CD14-positive monocyte (primary cell): ENCODE results near the gene CASP9. TPM values are rescaled to one million over a fixed set of nuclear protein-coding genes. Genes with fewer than 3 reads are reported as not detected.
A peak's percentile ranks its signal among the peaks of the same experiment; 100 is the strongest.

Experiments used
- DNase-seq, 3 donors: peaks; one replicate each; pipeline ENCODE4 v3.0.0-alpha.2; 2011 to 2022
- H2AFZ ChIP-seq: 2 replicates; pipeline ENCODE4 v1.6.0; 2012; ENCODE audit warnings: mild to moderate bottlenecking, low read depth, low read length, inconsistent platforms; ENCODE audit not compliant: insufficient read depth, poor library complexity, severe bottlenecking
- H3K27ac ChIP-seq, 2 donors: 1 replicate in 1 of 2; 2 replicates in 1 of 2; pipeline ENCODE4 v1.5.1; 2012 to 2013; ENCODE audit warnings: low read length in 2 of 2, control low read depth in 1 of 2, inconsistent platforms in 1 of 2, low read depth in 1 of 2, mild to moderate bottlenecking in 1 of 2
- H3K27me3 ChIP-seq, 2 donors: one replicate each; pipeline versions ENCODE4 v1.6.0 to v1.6.1; 2011 to 2013; ENCODE audit warnings: low read length in 2 of 2; ENCODE audit not compliant: control insufficient read depth in 2 of 2, insufficient read depth in 2 of 2
- H3K36me3 ChIP-seq, 2 donors: replicated peaks in 1 of 2; 1 replicate in 1 of 2; 2 replicates in 1 of 2; pipeline versions ENCODE4 v1.5.1 to v1.6.1; 2012 to 2013; ENCODE audit warnings: low read length in 2 of 2, control low read depth in 1 of 2, inconsistent platforms in 1 of 2, mild to moderate bottlenecking in 1 of 2; ENCODE audit not compliant: insufficient read depth in 2 of 2, control insufficient read depth in 1 of 2
- H3K4me1 ChIP-seq, 2 donors: 1 replicate in 1 of 2; 2 replicates in 1 of 2; pipeline versions ENCODE4 v1.5.1 to v1.6.1; 2012 to 2013; ENCODE audit warnings: low read length in 2 of 2, control low read depth in 1 of 2, inconsistent platforms in 1 of 2, mild to moderate bottlenecking in 1 of 2, moderate library complexity in 1 of 2; ENCODE audit not compliant: insufficient read depth in 2 of 2, control insufficient read depth in 1 of 2
- H3K4me2 ChIP-seq: replicated peaks from 2 replicates; pipeline ENCODE3; 2012; ENCODE audit warnings: low read length, moderate library complexity, mild to moderate bottlenecking; ENCODE audit not compliant: poor library complexity, severe bottlenecking; ENCODE audit errors: extremely low read depth
- H3K4me3 ChIP-seq, 3 experiments: fragments of 200-600 bp in 1 of 3; sonication (generic) in 1 of 3; replicated peaks in 1 of 3; 1 replicate in 2 of 3; 2 replicates in 1 of 3; pipeline ENCODE4 v1.5.1; 2011 to 2013; ENCODE audit warnings: low read length in 3 of 3, mild to moderate bottlenecking in 3 of 3, control low read depth in 2 of 3, low read depth in 2 of 3, inconsistent platforms in 1 of 3, moderate library complexity in 1 of 3
- H3K79me2 ChIP-seq: 2 replicates; pipeline ENCODE4 v1.6.0; 2012; ENCODE audit warnings: mild to moderate bottlenecking, control low read depth, inconsistent platforms, low read length, moderate library complexity; ENCODE audit not compliant: insufficient read depth
- H3K9ac ChIP-seq: 2 replicates; pipeline ENCODE4 v1.6.0; 2017; ENCODE audit warnings: low read length, mild to moderate bottlenecking; ENCODE audit not compliant: insufficient read depth, poor library complexity, severe bottlenecking
- H3K9me3 ChIP-seq, 2 donors: replicated peaks in 1 of 2; 1 replicate in 1 of 2; 2 replicates in 1 of 2; pipeline versions ENCODE4 v1.5.1 to v1.6.1; 2012 to 2013; ENCODE audit warnings: low read length in 2 of 2, control low read depth in 1 of 2; ENCODE audit not compliant: control insufficient read depth in 1 of 2, insufficient read depth in 1 of 2
- H4K20me1 ChIP-seq: 2 replicates; pipeline ENCODE4 v1.6.0; 2012; ENCODE audit warnings: mild to moderate bottlenecking, low read length, control low read depth, moderate library complexity; ENCODE audit not compliant: insufficient read depth
- H3K27ac Mint-ChIP-seq, 7 donors: one replicate each; pipeline ENCODE4 v1.8.0; 2020; ENCODE audit warnings: mild to moderate bottlenecking in 7 of 7, mixed read lengths in 7 of 7, moderate library complexity in 6 of 7, inconsistent platforms in 2 of 7
- H3K27me3 Mint-ChIP-seq, 3 donors: one replicate each; pipeline ENCODE4 v1.8.0; 2021 to 2022; ENCODE audit warnings: low read depth in 3 of 3, mild to moderate bottlenecking in 3 of 3, mixed read lengths in 3 of 3, moderate library complexity in 3 of 3, inconsistent platforms in 1 of 3
- H3K36me3 Mint-ChIP-seq, 2 donors: one replicate each; pipeline ENCODE4 v1.8.0; 2020; ENCODE audit warnings: mixed read lengths in 2 of 2, inconsistent platforms in 1 of 2, mild to moderate bottlenecking in 1 of 2
- H3K4me1 Mint-ChIP-seq: one replicate; pipeline ENCODE4 v1.8.0; 2020; ENCODE audit warnings: mild to moderate bottlenecking, mixed read lengths
- H3K4me3 Mint-ChIP-seq, 2 donors: one replicate each; pipeline ENCODE4 v1.8.0; 2020; ENCODE audit warnings: mild to moderate bottlenecking in 2 of 2, mixed read lengths in 2 of 2, moderate library complexity in 1 of 2
- H3K9me3 Mint-ChIP-seq, 7 donors: one replicate each; pipeline ENCODE4 v1.8.0; 2020 to 2022; ENCODE audit warnings: mixed read lengths in 7 of 7, mild to moderate bottlenecking in 6 of 7, moderate library complexity in 6 of 7, inconsistent platforms in 2 of 7
- WGBS: methylation state at CpG from one replicate; pipeline ENCODE4 v1.1.5; 2013; ENCODE audit warnings: missing lambda C conversion rate; ENCODE audit not compliant: insufficient coverage; 5-methylcytosine and 5-hydroxymethylcytosine counted together
- intact Hi-C, 2 donors: fragments of 100-400 bp; cut with micrococcal nuclease; formaldehyde crosslinking; loops; one replicate each; pipeline versions ENCODE4 v1.15.0 to v1.15.1; 2023
- polyA plus RNA-seq, 3 donors: library from polyadenylated mRNA; depleted of rRNA in 1 of 3; unstranded in 2 of 3; stranded (reverse) in 1 of 3; fragments of 300-500 nt in 2 of 3; fragments of >200 nt in 1 of 3; fragmentation: Illumina TruSeq in 2 of 3; gene quantifications; 1 replicate in 2 of 3; 2 replicates in 1 of 3; pipeline ENCODE4 v1.2.3, GENCODE V29; 2012 to 2021
- TF ChIP-seq, protein P1 (sequence below): fragments of 200-600 bp; IDR thresholded peaks from one replicate; pipeline ENCODE4 v1.8.0; 2022; ENCODE audit warnings: antibody characterized with exemption, mild to moderate bottlenecking

Gene CASP9
- polyA plus RNA-seq, 3 donors, result 15.1 to 21.5 (median 21.0) TPM

DNA sequence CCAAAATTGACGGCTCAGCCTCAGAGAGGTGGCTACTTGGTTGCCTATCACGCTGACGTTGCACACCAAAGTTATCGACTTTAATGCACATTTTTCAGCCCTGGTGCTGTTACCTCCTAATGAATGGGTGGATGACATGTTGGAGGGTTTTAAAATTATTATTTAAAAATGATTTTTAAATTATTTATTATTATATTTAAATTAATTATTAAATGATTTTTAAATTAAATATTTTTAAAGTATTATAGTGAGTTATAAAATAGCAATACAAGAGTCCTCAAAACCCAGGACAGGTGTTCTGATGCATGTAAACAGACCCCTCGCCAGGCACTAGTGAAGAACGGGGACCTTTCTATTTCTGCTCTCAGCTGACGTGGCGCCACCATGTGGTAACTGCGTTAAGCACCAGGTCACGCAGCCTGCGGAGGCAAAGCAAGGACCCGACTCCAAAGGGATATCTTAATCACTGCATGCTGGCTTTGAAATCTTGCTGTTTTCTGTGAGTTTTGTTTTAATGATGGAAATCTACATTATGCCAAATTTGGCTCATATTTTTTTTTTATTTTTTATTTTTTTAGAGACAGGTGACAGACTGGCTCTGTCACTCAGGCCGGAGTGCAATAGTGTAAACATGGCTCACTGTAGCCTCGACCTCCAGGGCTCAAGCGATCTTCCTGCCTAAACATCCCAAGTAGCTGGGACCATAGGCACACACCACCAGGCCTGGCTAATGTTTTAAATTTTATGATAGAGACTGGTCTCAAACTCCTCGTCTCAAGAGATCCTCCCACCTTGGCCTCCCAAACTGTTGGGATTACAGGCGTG is 22.6 kb downstream of the CASP9 start:
- TF ChIP-seq, protein P1, sequence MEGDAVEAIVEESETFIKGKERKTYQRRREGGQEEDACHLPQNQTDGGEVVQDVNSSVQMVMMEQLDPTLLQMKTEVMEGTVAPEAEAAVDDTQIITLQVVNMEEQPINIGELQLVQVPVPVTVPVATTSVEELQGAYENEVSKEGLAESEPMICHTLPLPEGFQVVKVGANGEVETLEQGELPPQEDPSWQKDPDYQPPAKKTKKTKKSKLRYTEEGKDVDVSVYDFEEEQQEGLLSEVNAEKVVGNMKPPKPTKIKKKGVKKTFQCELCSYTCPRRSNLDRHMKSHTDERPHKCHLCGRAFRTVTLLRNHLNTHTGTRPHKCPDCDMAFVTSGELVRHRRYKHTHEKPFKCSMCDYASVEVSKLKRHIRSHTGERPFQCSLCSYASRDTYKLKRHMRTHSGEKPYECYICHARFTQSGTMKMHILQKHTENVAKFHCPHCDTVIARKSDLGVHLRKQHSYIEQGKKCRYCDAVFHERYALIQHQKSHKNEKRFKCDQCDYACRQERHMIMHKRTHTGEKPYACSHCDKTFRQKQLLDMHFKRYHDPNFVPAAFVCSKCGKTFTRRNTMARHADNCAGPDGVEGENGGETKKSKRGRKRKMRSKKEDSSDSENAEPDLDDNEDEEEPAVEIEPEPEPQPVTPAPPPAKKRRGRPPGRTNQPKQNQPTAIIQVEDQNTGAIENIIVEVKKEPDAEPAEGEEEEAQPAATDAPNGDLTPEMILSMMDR, result peak; percentile 79
- no peaks in the 10 kb centered on the region for H3K27me3 ChIP-seq
- Mint-ChIP-seq H3K4me3 (no peak overlapping the region), H3K27me3 (peaks cover 0 to 1% (median 0%) of the 10 kb centered on the region in 3 donors), H3K4me1 (no peaks in the 10 kb centered on the region), H3K9me3 (peaks cover 0 to 13% (median 4%) of the 10 kb centered on the region in 7 donors), H3K36me3 (peaks cover 42 to 79% of the 10 kb centered on the region in 2 donors), H3K27ac (no peak overlapping the region)
- peak; percentile 36 to 55 (median 48) for DNase-seq
- no peaks in the 10 kb centered on the region for H3K79me2 ChIP-seq
- H3K4me3 ChIP-seq, result no peak overlapping the region
- no peak overlapping the region for H2AFZ ChIP-seq
- no peak overlapping the region for H3K9ac ChIP-seq
- no peaks in the 10 kb centered on the region for H3K9me3 ChIP-seq
- no peak overlapping the region for H3K4me2 ChIP-seq
- WGBS, result 32% methylated on average over 9 of the region's 17 CpGs
- no peaks in the 10 kb centered on the region for H3K4me1 ChIP-seq
- peaks cover 5% of the 10 kb centered on the region for H4K20me1 ChIP-seq
- H3K36me3 ChIP-seq, result peaks cover 38 to 61% of the 10 kb centered on the region in 2 donors
- intact Hi-C loops, result loop anchor here (5.0 to 10.0 kb wide), 2 partner anchors 177 to 179 kb away; no protein-coding TSS in a partner anchor
- H3K27ac ChIP-seq, result no peak overlapping the region

DNA sequence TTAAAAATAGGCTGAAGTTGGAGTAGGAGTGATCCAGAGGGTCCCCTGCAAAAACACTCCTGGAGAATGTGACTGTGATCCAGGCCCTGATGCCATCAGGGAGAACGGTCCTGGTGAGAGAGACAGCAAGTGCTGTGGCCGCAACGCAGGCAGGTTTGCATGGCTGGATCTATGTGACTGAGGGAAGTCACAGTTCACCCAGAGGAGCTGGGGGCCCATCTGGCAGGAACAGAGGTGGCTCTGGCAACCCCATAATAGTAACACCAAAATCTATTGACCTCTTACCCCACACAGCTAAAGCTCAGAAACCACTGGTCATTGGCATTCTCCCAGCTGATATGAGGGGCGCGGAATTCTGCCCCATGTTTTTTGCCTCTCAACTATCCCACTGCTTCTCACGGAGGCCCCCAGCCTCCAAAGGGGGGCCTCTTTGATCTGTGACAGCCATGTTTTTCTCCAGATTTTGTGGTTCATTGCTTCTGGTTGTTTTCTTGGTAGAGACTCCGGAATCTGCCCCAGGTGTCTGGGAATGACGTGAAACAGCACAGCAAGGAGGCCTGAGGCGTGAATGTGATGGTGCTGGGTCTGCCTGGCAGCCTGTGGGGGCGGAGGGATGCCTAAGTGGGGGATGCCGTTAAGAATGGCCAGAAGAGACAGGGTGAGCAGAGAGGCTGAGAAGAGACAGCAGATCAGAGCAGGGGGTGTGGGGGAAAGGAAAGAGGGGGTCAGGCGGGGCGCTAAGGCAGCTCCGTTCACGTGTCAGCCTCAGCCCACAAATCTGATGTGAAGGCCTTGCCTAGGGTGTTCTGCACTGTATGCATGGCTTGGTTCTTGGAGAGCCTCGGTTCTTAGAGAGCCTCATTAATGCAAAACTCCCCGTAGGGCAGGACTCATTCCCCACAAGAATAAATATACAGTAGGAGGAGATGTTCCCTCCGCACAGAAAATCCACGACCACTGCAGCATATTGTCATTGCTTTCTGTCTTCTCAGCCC is 23.5 kb downstream of the CASP9 start:
- Histone ChIP-seq H4K20me1 (peaks cover 5% of the 10 kb centered on the region), H3K27ac (no peak overlapping the region), H3K4me1 (no peaks in the 10 kb centered on the region), H3K79me2 (no peaks in the 10 kb centered on the region), H3K9ac (no peak overlapping the region), H3K36me3 (peaks cover 34 to 59% of the 10 kb centered on the region in 2 donors), H3K27me3 (no peaks in the 10 kb centered on the region), H3K4me3 (no peak overlapping the region), H3K9me3 (no peaks in the 10 kb centered on the region), H3K4me2 (no peak overlapping the region), H2AFZ (no peak overlapping the region)
- H3K27ac Mint-ChIP-seq, result peak overlapping the region in 1 of 7 donors; percentile 19
- H3K4me3 Mint-ChIP-seq, result no peak overlapping the region
- intact Hi-C loops, result loop anchor here (5.0 to 10.0 kb wide), 2 partner anchors 176 to 178 kb away; no protein-coding TSS in a partner anchor
- no peak for DNase-seq
- peaks cover 0 to 1% (median 0%) of the 10 kb centered on the region in 3 donors for H3K27me3 Mint-ChIP-seq
- WGBS, result 96% methylated on average over 15 of the region's 19 CpGs
- TF ChIP-seq, protein P1, result no peak
- peaks cover 51 to 72% of the 10 kb centered on the region in 2 donors for H3K36me3 Mint-ChIP-seq
- peaks cover 0 to 13% (median 4%) of the 10 kb centered on the region in 7 donors for H3K9me3 Mint-ChIP-seq
- no peaks in the 10 kb centered on the region for H3K4me1 Mint-ChIP-seq
